ENCODE results near the gene REM2.

REM2 gene

DNA sequence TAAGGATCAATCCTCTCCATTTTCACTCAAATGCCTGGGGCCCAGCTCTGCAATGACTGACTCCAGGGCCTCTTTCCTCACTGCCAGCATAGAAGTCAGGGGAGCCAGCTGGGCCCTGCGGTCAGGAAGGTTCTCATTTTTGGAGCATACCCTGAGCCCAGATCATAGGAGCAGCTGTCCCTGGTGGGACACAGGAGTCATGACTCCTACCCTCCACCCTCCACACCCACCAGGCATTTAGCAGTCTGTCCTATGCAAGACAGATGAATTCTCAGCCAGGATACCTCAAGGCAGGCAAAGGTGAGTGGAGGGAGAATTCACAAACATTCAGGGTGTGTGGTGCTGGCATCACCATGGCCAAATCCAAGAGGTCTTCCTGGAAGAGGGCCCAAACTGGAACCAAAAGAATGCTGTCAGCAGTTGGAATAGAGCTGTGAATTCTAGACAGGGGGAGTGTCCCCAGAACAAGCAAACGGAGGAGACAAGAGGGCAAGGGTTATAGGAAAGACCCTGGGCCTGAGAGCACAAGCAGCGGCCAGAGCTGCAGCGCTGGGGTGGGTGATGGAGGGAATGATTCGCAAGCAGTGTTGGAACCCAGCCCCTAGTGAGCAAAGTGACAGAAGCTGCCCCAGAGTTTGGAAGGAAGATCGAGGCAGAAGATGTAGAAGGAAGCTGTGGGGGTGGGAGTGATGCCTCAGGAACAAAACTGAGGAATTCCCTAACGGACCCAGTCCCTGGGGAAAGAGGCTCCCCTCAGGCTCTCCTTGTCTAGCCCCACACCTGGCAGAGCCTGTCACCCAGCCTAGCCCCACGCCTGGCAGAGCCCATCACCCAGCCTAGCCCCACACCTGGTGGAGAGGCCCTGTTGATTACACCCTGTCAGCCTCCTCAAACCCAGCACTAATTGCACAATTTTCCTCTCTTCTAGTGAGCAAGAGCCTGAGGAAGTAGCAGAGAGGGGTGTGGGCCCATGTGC lies 4.5 kb upstream of the REM2 start:
- H4K91ac ChIP-seq (ENCODE audit: low read length) = no peak overlapping the region

GRCh38 chr14:22882064-22882463 lies 958 bp upstream of the REM2 start:
- no peaks in the 10 kb centered on the region for H3K9me3 ChIP-seq (ENCODE audit: control insufficient read depth, low read length)
- no peak overlapping the region for H4K8ac ChIP-seq (ENCODE audit: low read length)
- no peak overlapping the region for H3K4me3 ChIP-seq (ENCODE audit: insufficient read depth in 1 of 2, low read depth in 1 of 2, low read length in 2 of 2)
- H2AFZ ChIP-seq (ENCODE audit: low read depth, low read length) = no peak overlapping the region
- no peak overlapping the region for H2BK120ac ChIP-seq (ENCODE audit: low read depth, low read length)
- peak overlapping the region; percentile 46 for H3K9ac ChIP-seq (ENCODE audit: low read length)
- no peak overlapping the region for H3K27ac ChIP-seq (ENCODE audit: low read length, poor library complexity, severe bottlenecking)
- no peak overlapping the region for H3K18ac ChIP-seq (ENCODE audit: low read depth in 1 of 2, low read length in 2 of 2)
- H3K14ac ChIP-seq (ENCODE audit: low read length in 2 of 2) = no peak overlapping the region
- H3K79me1 ChIP-seq (replicated peaks; ENCODE audit: low read length, poor library complexity, severe bottlenecking) = peaks cover 6% of the 10 kb centered on the region
- H3K27me3 ChIP-seq (ENCODE audit: control insufficient read depth in 1 of 2, insufficient read depth in 1 of 2, low read length in 2 of 2) = peaks cover 0 to 20% of the 10 kb centered on the region in 2 experiments
- H3K4me1 ChIP-seq (ENCODE audit: control insufficient read depth, insufficient read depth, low read depth, low read length) = peaks cover 18% of the 10 kb centered on the region
- H2BK15ac ChIP-seq (ENCODE audit: low read depth, poor library complexity, severe bottlenecking) = no peak overlapping the region
- H4K91ac ChIP-seq (ENCODE audit: low read length) = no peak overlapping the region
- H2BK5ac ChIP-seq (ENCODE audit: low read depth, low read length, poor library complexity, severe bottlenecking) = no peak overlapping the region
- H2BK12ac ChIP-seq (ENCODE audit: low read length in 2 of 2) = no peak overlapping the region
- H3K4ac ChIP-seq (ENCODE audit: low read depth in 1 of 2, low read length in 2 of 2) = no peak overlapping the region
- H3K4me2 ChIP-seq (ENCODE audit: low read length, poor library complexity, severe bottlenecking) = no peak overlapping the region
- no peak for DNase-seq
- H2AK5ac ChIP-seq (ENCODE audit: low read length, severe bottlenecking) = no peak overlapping the region
- 69% methylated on average over 6 of the region's 7 CpGs for WGBS
- peaks cover 29% of the 10 kb centered on the region in 2 experiments for H3K36me3 ChIP-seq (ENCODE audit: control insufficient read depth in 1 of 2, insufficient read depth in 2 of 2, low read depth in 1 of 2, low read length in 2 of 2)
- no peak overlapping the region for H3K23ac ChIP-seq (ENCODE audit: low read length in 2 of 2)

More for the DNA sequence above, 4.5 kb upstream of the REM2 start:
- WGBS = 91% methylated on average over 7 of the region's 8 CpGs
- DNase-seq = no peak
- Histone ChIP-seq H3K18ac (ENCODE audit: low read depth in 1 of 2, low read length in 2 of 2) (no peak overlapping the region), H3K4me2 (ENCODE audit: low read length, poor library complexity, severe bottlenecking) (no peak overlapping the region), H2BK120ac (ENCODE audit: low read depth, low read length) (no peak overlapping the region), H2BK15ac (ENCODE audit: low read depth, poor library complexity, severe bottlenecking) (no peak overlapping the region), H3K23ac (ENCODE audit: low read length in 2 of 2) (no peak overlapping the region), H2AK5ac (ENCODE audit: low read length, severe bottlenecking) (no peak overlapping the region), H4K8ac (ENCODE audit: low read length) (no peak overlapping the region), H3K4me1 (ENCODE audit: control insufficient read depth, insufficient read depth, low read depth, low read length) (peaks cover 19% of the 10 kb centered on the region), H3K9me3 (ENCODE audit: control insufficient read depth, low read length) (no peaks in the 10 kb centered on the region), H3K79me1 (replicated peaks; ENCODE audit: low read length, poor library complexity, severe bottlenecking) (peaks cover 35% of the 10 kb centered on the region), H3K36me3 (ENCODE audit: control insufficient read depth in 1 of 2, insufficient read depth in 2 of 2, low read depth in 1 of 2, low read length in 2 of 2) (peaks cover 57 to 62% of the 10 kb centered on the region in 2 experiments), H2BK5ac (ENCODE audit: low read depth, low read length, poor library complexity, severe bottlenecking) (no peak overlapping the region), H3K27me3 (ENCODE audit: control insufficient read depth in 1 of 2, insufficient read depth in 1 of 2, low read length in 2 of 2) (peaks cover 0 to 11% of the 10 kb centered on the region in 2 experiments), H2BK12ac (ENCODE audit: low read length in 2 of 2) (no peak overlapping the region), H3K9ac (ENCODE audit: low read length) (peak overlapping the region; percentile 26), H3K4ac (ENCODE audit: low read depth in 1 of 2, low read length in 2 of 2) (no peak overlapping the region), H3K14ac (ENCODE audit: low read length in 2 of 2) (no peak overlapping the region), H3K27ac (ENCODE audit: low read length, poor library complexity, severe bottlenecking) (no peak overlapping the region), H2AFZ (ENCODE audit: low read depth, low read length) (no peak overlapping the region), H3K4me3 (ENCODE audit: insufficient read depth in 1 of 2, low read depth in 1 of 2, low read length in 2 of 2) (no peak overlapping the region)

DNA sequence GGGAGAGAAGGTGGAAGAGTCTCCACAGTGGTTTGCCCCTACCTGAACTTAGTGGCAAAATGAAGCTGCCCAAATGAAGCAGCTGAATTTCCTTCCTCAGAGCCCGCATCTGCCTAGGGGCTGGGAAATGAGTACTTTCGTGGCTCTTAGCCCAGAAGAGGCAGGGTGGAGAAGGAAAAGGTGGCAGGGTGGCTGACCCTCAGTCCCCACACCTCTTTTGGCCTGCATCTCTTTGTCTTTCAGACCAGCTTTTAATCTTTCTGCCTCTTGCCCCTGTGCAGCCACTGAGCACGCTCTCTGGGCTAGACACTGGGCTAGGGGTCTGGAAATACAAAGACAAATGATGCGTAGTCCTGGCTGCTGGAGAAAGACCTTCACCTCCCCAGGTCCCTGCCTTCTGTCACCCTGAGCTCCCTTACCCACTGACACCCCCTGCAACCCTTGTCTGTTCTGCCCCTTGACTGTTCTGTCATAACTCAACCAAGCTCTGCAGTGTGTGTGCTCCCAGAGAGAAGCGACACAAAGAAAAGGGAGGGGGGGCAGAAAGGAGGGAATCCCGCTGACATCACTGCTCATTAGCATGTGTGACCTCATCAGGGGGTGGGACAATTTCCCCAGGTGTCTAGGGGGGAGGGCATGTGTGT lies 371 bp upstream of the REM2 start:
- no peak overlapping the region for H3K14ac ChIP-seq (ENCODE audit: low read length in 2 of 2)
- peaks cover 1% of the 10 kb centered on the region for H3K79me1 ChIP-seq (replicated peaks; ENCODE audit: low read length, poor library complexity, severe bottlenecking)
- H3K4me2 ChIP-seq (ENCODE audit: low read length, poor library complexity, severe bottlenecking) = no peak overlapping the region
- H2AFZ ChIP-seq (ENCODE audit: low read depth, low read length) = no peak overlapping the region
- no peak overlapping the region for H3K4me3 ChIP-seq (ENCODE audit: insufficient read depth in 1 of 2, low read depth in 1 of 2, low read length in 2 of 2)
- peak overlapping the region; percentile 8 for H4K8ac ChIP-seq (ENCODE audit: low read length)
- H2BK5ac ChIP-seq (ENCODE audit: low read depth, low read length, poor library complexity, severe bottlenecking) = no peak overlapping the region
- H3K4me1 ChIP-seq (ENCODE audit: control insufficient read depth, insufficient read depth, low read depth, low read length) = peaks cover 18% of the 10 kb centered on the region
- WGBS = 60% methylated on average over 6 of the region's 6 CpGs
- no peak overlapping the region for H2AK5ac ChIP-seq (ENCODE audit: low read length, severe bottlenecking)
- H3K4ac ChIP-seq (ENCODE audit: low read depth in 1 of 2, low read length in 2 of 2) = no peak overlapping the region
- H4K91ac ChIP-seq (ENCODE audit: low read length) = no peak overlapping the region
- H3K18ac ChIP-seq (ENCODE audit: low read depth in 1 of 2, low read length in 2 of 2) = peak overlapping the region in 1 of 2 experiments; percentile 49
- H2BK12ac ChIP-seq (ENCODE audit: low read length in 2 of 2) = no peak overlapping the region
- no peak overlapping the region for H3K23ac ChIP-seq (ENCODE audit: low read length in 2 of 2)
- no peak overlapping the region for H3K27ac ChIP-seq (ENCODE audit: low read length, poor library complexity, severe bottlenecking)
- H3K9me3 ChIP-seq (ENCODE audit: control insufficient read depth, low read length) = no peaks in the 10 kb centered on the region
- H2BK120ac ChIP-seq (ENCODE audit: low read depth, low read length) = no peak overlapping the region
- no peak overlapping the region for H2BK15ac ChIP-seq (ENCODE audit: low read depth, poor library complexity, severe bottlenecking)
- DNase-seq = peak; percentile 66
- peaks cover 0 to 20% of the 10 kb centered on the region in 2 experiments for H3K27me3 ChIP-seq (ENCODE audit: control insufficient read depth in 1 of 2, insufficient read depth in 1 of 2, low read length in 2 of 2)
- H3K36me3 ChIP-seq (ENCODE audit: control insufficient read depth in 1 of 2, insufficient read depth in 2 of 2, low read depth in 1 of 2, low read length in 2 of 2) = peaks cover 23% of the 10 kb centered on the region in 2 experiments
- H3K9ac ChIP-seq (ENCODE audit: low read length) = peak overlapping the region; percentile 46
